ENCODE results near the gene PPP1R10.

PPP1R10 gene

GRCh38 chr6:30615219-30615957 is 1.7 kb downstream of the PPP1R10 start:
- TF ChIP-seq CTCF (IDR thresholded peaks at IDR 0.05) = no peak

GRCh38 chr6:30614843-30615218 is 2.2 kb downstream of the PPP1R10 start:
- TF ChIP-seq CTCF (IDR thresholded peaks at IDR 0.05) = no peak

GRCh38 chr6:30614044-30614842 is 2.8 kb downstream of the PPP1R10 start:
- TF ChIP-seq CTCF (IDR thresholded peaks at IDR 0.05) = no peak

GRCh38 chr6:30613251-30614043 is 3.6 kb downstream of the PPP1R10 start:
- no peak for TF ChIP-seq CTCF (IDR thresholded peaks at IDR 0.05)

- TF ChIP-seq CTCF (IDR thresholded peaks at IDR 0.05) = no peak
Observed at GRCh38 chr6:30612687-30613248, 4.3 kb downstream of the PPP1R10 start.

- TF ChIP-seq CTCF (IDR thresholded peaks at IDR 0.05) = peak; percentile 40; the same call in 1 of the 2 replicates
Observed at GRCh38 chr6:30612213-30612612, 4.8 kb downstream of the PPP1R10 start.

- no peak for TF ChIP-seq CTCF (IDR thresholded peaks at IDR 0.05)
Observed at GRCh38 chr6:30611856-30612194, 5.2 kb downstream of the PPP1R10 start.
